RWPE1 (cell line): Measurements from ENCODE around the gene RWDD3.

Source experiments
- CTCF ChIA-PET: fragments of 350-600 bp; sonication (Branson Sonifier 250); formaldehyde crosslinking; extraction: SDS; loops from one replicate; lab custom pipeline; 2021; lab: Yijun Ruan, JAX
- POLR2A ChIA-PET: fragments of 400-600 bp; formaldehyde crosslinking; extraction: SDS; loops from one replicate; lab custom pipeline; 2020; ENCODE audit warnings: antibody characterized with exemption; ENCODE audit not compliant: low non-redundant PET; lab: Yijun Ruan, JAX
- DNase-seq: peaks from one replicate; pipeline ENCODE4 v3.0.0; 2012; ENCODE audit warnings: low spot score
- H3K27ac ChIP-seq: fragments of 450-650 bp; 2 replicates; pipeline ENCODE4 v1.5.1; 2017
- TF ChIP-seq, protein P1 (sequence below): fragments of 450-650 bp; conservative IDR thresholded peaks from 2 replicates; pipeline ENCODE4 v1.5.1; 2017; ENCODE audit warnings: low read depth, mild to moderate bottlenecking

Gene RWDD3

DNA sequence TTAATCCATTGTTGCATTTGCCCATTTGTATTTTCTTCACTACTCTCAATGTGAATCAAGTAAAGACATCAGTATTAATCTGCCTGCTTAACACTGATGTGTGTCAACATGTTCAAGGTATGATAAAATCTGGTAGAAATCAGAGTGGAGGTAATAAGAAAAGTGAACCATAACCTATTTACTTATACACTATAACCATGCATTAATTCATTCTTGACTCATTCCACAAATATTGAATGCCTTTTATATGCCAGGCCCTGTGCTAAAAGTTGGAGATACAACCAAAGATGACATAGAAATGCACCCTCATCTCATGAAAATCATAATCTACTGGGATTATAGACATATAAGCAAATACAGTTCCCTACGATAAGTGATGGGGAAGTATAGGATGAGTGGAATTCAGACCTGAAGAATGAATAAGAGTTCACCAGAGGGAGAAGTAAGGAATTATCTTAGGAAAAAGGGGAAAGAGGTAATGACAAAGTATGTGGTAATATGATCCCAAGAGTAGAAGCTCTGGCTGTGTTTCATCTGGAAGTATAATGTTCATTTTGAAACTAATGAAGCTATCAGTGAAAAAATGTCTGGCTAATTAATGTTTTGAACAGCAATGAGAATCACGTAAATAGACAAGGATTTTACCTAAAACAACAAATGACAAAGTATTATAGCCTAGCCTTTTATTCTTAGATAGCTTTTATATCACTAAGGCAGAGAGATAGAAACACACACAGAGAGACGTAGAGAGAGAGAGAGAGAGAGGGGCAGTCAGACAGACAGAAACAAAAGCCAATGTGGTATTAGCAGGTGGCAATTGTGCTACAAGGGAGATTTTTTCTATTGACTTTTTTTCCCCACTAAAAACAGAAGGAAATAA lies 7.0 kb upstream of the RWDD3 start:
- H3K27ac ChIP-seq: no peak overlapping the region
- CTCF ChIA-PET: interaction anchor here (0.6 kb wide), 1 partner anchor 110 kb away, joined by 3 read pairs; the partner anchor contains the start of gene TLCD4
- POLR2A ChIA-PET: no interaction called here
- DNase-seq: no peak
- TF ChIP-seq, protein P1, sequence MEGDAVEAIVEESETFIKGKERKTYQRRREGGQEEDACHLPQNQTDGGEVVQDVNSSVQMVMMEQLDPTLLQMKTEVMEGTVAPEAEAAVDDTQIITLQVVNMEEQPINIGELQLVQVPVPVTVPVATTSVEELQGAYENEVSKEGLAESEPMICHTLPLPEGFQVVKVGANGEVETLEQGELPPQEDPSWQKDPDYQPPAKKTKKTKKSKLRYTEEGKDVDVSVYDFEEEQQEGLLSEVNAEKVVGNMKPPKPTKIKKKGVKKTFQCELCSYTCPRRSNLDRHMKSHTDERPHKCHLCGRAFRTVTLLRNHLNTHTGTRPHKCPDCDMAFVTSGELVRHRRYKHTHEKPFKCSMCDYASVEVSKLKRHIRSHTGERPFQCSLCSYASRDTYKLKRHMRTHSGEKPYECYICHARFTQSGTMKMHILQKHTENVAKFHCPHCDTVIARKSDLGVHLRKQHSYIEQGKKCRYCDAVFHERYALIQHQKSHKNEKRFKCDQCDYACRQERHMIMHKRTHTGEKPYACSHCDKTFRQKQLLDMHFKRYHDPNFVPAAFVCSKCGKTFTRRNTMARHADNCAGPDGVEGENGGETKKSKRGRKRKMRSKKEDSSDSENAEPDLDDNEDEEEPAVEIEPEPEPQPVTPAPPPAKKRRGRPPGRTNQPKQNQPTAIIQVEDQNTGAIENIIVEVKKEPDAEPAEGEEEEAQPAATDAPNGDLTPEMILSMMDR: no peak

DNA sequence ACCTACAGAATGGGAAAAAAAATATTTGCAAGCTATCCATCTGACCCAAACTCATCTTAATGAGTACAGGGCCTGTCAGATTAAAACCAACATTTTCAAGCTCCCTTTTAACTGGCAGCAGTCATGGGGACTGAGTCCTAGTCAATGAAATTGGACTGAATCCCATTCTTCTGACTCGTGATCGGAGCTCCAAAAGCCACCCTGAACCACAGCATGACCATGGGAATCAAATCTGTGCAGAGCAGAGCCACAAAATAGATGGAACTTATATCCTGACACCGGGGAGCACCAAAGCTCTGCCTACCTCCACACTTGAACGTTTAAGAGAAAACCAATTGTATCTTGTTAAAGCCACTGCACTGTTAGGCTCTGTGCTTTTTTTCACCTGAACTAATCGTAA lies 5.0 kb upstream of the RWDD3 start:
- TF ChIP-seq, protein P1: no peak
- POLR2A ChIA-PET: no interaction called here
- no peak overlapping the region for H3K27ac ChIP-seq
- CTCF ChIA-PET: interaction anchor here (0.6 kb wide), 1 partner anchor 1045 kb away, joined by 3 read pairs; no protein-coding TSS in a partner anchor
- DNase-seq: no peak

DNA sequence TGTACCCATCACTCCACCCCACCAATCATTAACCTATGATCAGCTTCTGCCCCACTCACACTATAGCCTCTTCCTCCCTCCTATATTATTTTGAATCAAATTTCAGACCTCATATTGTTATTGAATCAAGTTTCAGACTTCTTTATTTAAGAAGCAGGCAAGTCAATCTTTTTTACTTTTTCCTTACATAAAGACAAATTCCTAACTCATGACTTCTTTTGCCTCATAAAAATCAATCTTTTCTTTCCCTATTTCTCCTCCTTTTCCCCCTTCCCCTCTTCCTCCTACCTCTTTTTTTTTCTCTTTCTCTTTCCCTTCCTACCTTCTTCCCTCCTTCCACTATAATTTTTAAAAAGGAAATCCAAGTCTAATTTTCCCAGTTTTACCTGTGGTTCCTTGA lies 4.3 kb upstream of the RWDD3 start:
- TF ChIP-seq, protein P1: no peak
- CTCF ChIA-PET: no interaction called here

DNA sequence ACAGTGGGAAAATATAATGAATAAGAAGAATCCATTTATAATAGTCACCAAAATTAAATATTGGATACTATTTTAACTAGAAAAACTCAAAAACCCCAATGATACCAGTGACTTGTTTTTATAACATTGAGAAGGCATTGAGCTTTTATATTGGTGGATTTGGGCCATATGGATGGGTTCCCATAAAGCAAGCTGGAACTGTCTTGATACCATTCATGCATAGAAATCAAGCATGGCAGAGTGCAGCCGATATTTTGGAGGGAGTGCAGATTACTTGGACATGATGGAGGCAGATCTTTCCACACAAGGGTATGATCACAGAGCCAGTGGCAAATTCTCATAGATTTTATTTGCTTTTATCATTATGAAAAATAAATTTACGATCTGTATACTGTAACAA lies 3.8 kb upstream of the RWDD3 start:
- ChIA-PET CTCF (interaction anchor here (0.6 kb wide), 1 partner anchor 1817 kb away, joined by 3 read pairs; no protein-coding TSS in a partner anchor), POLR2A (no interaction called here)
- TF ChIP-seq, protein P1: no peak
- DNase-seq: no peak
- no peak overlapping the region for H3K27ac ChIP-seq

More for the DNA sequence above, 4.3 kb upstream of the RWDD3 start:
- no peak overlapping the region for H3K27ac ChIP-seq
- no peak for DNase-seq
- POLR2A ChIA-PET: no interaction called here

DNA sequence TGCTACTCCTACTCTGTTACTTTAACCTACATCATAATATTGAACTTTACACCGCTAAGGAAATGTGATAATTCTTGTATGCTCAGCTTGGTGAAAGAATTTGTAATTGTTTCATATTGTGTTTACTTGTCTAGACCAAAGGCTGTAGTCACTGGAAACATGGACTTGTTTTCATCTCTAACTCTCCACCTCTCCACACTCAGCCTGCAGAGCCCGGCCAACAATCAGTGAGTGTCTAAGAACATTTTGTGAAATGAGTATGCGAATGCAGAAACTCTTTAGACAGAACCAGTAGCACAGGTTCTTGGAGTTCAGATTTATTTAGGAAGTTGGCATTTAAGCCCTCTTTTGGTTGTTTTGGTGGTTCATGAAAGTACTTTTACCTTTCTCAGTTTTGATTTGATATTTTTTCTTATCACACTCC lies 3.2 kb upstream of the RWDD3 start:
- ChIA-PET CTCF (interaction anchor here (0.6 kb wide), 1 partner anchor 1817 kb away, joined by 3 read pairs; no protein-coding TSS in a partner anchor), POLR2A (no interaction called here)
- DNase-seq: no peak
- TF ChIP-seq, protein P1: no peak
- H3K27ac ChIP-seq: no peak overlapping the region

DNA sequence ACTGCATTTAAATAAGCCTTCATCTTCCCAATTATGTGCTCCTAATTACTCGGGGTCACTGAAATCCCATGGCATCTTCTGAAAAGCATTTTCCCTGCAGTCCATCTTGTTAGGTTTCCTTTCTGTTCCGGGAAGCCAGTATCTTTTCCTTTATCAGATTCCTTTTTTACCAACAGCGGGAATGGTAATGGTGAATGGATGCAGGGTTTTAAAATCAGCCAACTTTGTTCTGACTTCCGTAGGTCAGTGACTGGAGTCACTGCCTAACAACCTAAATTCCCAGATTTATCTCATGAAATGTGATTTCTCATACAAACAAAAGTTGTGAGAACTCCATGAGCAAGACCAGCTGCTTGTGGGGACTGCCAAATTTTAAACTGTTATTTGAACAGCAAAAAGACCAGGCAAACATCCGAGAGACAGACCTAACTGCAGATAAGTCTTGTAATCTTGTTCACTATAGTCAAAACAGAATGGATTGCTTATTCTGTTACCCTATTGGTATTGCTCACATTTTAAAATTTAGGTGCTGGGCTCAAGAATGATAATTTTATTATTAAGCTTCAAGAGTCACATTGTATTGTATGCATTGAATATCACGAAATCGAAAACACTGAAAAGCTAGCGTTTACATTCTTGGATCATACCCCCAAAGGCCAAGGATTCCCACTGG lies 1.2 kb upstream of the RWDD3 start:
- CTCF ChIA-PET: no interaction called here
- POLR2A ChIA-PET: no interaction called here
- TF ChIP-seq, protein P1: no peak
- H3K27ac ChIP-seq: peak overlapping the region; percentile 71
- DNase-seq: no peak
